ENCODE measurements around the gene WWOX. TPM values are rescaled to one million over a fixed set of nuclear protein-coding genes. Genes with fewer than 3 reads are reported as not detected.

WWOX gene
- total and polyA plus RNA-seq, 2 of the 4 experiments (the other 2 are of a cell fraction) = 2.7 to 5.4 TPM

DNA sequence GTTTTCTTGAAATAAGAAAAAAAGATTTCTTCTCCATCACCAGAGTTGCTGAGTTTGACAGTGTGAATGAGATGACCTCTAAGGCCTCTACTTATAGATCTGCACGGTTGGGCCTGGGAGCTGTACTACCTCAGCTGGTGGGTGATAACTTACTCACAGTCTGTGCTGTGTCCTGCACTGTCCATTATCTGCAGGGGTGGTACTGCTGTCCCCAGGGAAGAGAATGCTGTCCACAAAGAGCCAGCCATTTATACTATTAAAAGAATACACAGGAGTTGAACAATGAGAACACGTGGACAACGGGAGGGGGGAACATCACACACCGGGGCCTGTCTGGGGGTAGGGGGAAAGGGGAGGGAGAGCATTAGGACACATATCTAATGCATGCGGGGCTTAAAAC lies 655.3 kb downstream of the WWOX start:
- no peak overlapping the region for H3K4me3 ChIP-seq (ENCODE audit: insufficient read depth, low read depth, low read length)
- no peak overlapping the region for H3K9ac ChIP-seq (ENCODE audit: low read depth, low read length)
- H4K8ac ChIP-seq (ENCODE audit: low read depth in 2 of 2, low read length in 2 of 2) = no peak overlapping the region
- H4K20me1 ChIP-seq (ENCODE audit: insufficient read depth, low read length) = no peaks in the 10 kb centered on the region
- no peak overlapping the region for H4K5ac ChIP-seq (ENCODE audit: low read depth, low read length)
- H3K23ac ChIP-seq (ENCODE audit: low read depth, low read length) = no peak overlapping the region
- no peaks in the 10 kb centered on the region for H3K4me1 ChIP-seq (ENCODE audit: control insufficient read depth, insufficient read depth, low read length)
- H3K27ac ChIP-seq (ENCODE audit: insufficient read depth, low read length) = no peak overlapping the region
- no peak overlapping the region for H2AFZ ChIP-seq (replicated peaks; ENCODE audit: low read length, poor library complexity)
- TF ChIP-seq SMC3 (IDR thresholded peaks at IDR 0.05; ENCODE audit: low read depth, low read length) (no peak), BHLHE40 (IDR thresholded peaks at IDR 0.05; ENCODE audit: low read depth, low read length) (no peak), NFE2L2 (IDR thresholded peaks at IDR 0.05; ENCODE audit: low read depth, low read length) (no peak), RCOR1 (IDR thresholded peaks at IDR 0.05; ENCODE audit: insufficient replicate concordance, low read length) (no peak), CHD1 (IDR thresholded peaks at IDR 0.05; ENCODE audit: low read depth, low read length) (no peak), CEBPB (IDR thresholded peaks at IDR 0.05; ENCODE audit: low read depth, low read length) (no peak), MAFK (IDR thresholded peaks at IDR 0.05; ENCODE audit: low read depth, low read length) (no peak), RFX5 (IDR thresholded peaks at IDR 0.05; ENCODE audit: low read depth, low read length) (no peak), RAD21 (IDR thresholded peaks at IDR 0.05; ENCODE audit: low read length) (no peak), MXI1 (IDR thresholded peaks at IDR 0.05; ENCODE audit: borderline replicate concordance, low read depth, low read length) (no peak)
- TF ChIP-seq, protein P1, sequence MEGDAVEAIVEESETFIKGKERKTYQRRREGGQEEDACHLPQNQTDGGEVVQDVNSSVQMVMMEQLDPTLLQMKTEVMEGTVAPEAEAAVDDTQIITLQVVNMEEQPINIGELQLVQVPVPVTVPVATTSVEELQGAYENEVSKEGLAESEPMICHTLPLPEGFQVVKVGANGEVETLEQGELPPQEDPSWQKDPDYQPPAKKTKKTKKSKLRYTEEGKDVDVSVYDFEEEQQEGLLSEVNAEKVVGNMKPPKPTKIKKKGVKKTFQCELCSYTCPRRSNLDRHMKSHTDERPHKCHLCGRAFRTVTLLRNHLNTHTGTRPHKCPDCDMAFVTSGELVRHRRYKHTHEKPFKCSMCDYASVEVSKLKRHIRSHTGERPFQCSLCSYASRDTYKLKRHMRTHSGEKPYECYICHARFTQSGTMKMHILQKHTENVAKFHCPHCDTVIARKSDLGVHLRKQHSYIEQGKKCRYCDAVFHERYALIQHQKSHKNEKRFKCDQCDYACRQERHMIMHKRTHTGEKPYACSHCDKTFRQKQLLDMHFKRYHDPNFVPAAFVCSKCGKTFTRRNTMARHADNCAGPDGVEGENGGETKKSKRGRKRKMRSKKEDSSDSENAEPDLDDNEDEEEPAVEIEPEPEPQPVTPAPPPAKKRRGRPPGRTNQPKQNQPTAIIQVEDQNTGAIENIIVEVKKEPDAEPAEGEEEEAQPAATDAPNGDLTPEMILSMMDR (conservative IDR thresholded peaks at IDR 0.05; ENCODE audit: low read depth, low read length) = no peak
- TF ChIP-seq, protein P2, sequence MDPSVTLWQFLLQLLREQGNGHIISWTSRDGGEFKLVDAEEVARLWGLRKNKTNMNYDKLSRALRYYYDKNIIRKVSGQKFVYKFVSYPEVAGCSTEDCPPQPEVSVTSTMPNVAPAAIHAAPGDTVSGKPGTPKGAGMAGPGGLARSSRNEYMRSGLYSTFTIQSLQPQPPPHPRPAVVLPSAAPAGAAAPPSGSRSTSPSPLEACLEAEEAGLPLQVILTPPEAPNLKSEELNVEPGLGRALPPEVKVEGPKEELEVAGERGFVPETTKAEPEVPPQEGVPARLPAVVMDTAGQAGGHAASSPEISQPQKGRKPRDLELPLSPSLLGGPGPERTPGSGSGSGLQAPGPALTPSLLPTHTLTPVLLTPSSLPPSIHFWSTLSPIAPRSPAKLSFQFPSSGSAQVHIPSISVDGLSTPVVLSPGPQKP (IDR thresholded peaks at IDR 0.05; ENCODE audit: borderline replicate concordance, low read depth, low read length) = no peak
- TF ChIP-seq, protein P3, sequence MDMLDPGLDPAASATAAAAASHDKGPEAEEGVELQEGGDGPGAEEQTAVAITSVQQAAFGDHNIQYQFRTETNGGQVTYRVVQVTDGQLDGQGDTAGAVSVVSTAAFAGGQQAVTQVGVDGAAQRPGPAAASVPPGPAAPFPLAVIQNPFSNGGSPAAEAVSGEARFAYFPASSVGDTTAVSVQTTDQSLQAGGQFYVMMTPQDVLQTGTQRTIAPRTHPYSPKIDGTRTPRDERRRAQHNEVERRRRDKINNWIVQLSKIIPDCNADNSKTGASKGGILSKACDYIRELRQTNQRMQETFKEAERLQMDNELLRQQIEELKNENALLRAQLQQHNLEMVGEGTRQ (IDR thresholded peaks at IDR 0.05; ENCODE audit: low read depth, low read length) = no peak
- H3K36me3 ChIP-seq (ENCODE audit: control insufficient read depth, insufficient read depth, low read length) = no peaks in the 10 kb centered on the region
- ChIA-PET CTCF (no interaction called here), POLR2A (ENCODE audit: unreplicated experiment) (no interaction called here)
- no peak overlapping the region for H3K14ac ChIP-seq (replicated peaks; ENCODE audit: low read depth, low read length)
- BruUV-seq (replicated peaks) = no TSS peak
- no peak overlapping the region for H4K91ac ChIP-seq (ENCODE audit: insufficient read depth, low read depth, low read length)
- H2AK9ac ChIP-seq (replicated peaks; ENCODE audit: low read depth, low read length, poor library complexity) = no peak overlapping the region
- H2BK15ac ChIP-seq (ENCODE audit: low read depth, low read length) = no peak overlapping the region
- H3K4ac ChIP-seq (ENCODE audit: low read depth, low read length) = no peak overlapping the region
- H3K9me3 ChIP-seq (ENCODE audit: control insufficient read depth, insufficient read depth, low read length) = peaks cover 5% of the 10 kb centered on the region; the same call in 1 of the 2 replicates
- no peaks in the 10 kb centered on the region for H3K79me1 ChIP-seq (ENCODE audit: low read depth in 1 of 2, low read length in 2 of 2)
- no peak overlapping the region for H2BK120ac ChIP-seq (ENCODE audit: low read depth, low read length)
- H2BK20ac ChIP-seq (ENCODE audit: low read depth, low read length) = no peak overlapping the region
- no peak overlapping the region for H3K4me2 ChIP-seq (ENCODE audit: low read depth, low read length)
- DNase-seq (no peak), ATAC-seq (ENCODE audit: low read depth) (no peak)
- dilution Hi-C loops (cut with HindIII; ENCODE audit: low sequenced_read_pairs, unreplicated experiment) (no loop called here), in situ Hi-C loops (cut with MboI; ENCODE audit: low sequenced_read_pairs) (no loop called here), intact Hi-C loops (cut with micrococcal nuclease) (no loop called here)
- no peaks in the 10 kb centered on the region for H3K27me3 ChIP-seq (ENCODE audit: control insufficient read depth, insufficient read depth, low read length)
- no peak overlapping the region for H2AK5ac ChIP-seq (ENCODE audit: low read depth, low read length)
- H3K56ac ChIP-seq (ENCODE audit: extremely low read depth, insufficient read depth, low read length) = no peak overlapping the region
- H3K9me1 ChIP-seq (ENCODE audit: insufficient read depth, low read length) = no peaks in the 10 kb centered on the region
- H3K18ac ChIP-seq (ENCODE audit: low read depth, low read length) = no peak overlapping the region
- WGBS, 2 experiments (ENCODE audit: extremely low coverage in 2 of 2, insufficient read length in 1 of 2) = no CpG with 5 or more reads among the region's 5 CpGs
- H2BK5ac ChIP-seq (ENCODE audit: low read depth, low read length, poor library complexity, severe bottlenecking) = no peak overlapping the region
